Prostate gland (tissue), 2 donors: Measurements from ENCODE around the gene UBL7. TPM values are rescaled to one million over a fixed set of nuclear protein-coding genes. Genes with fewer than 3 reads are reported as not detected.

ENCODE experiments used
- DNase-seq: peaks from one replicate; pipeline ENCODE4 v3.0.0-alpha.2; 2019; ENCODE audit warnings: low spot score
- H3K27ac ChIP-seq, 2 donors: fragments of 200-600 bp; sonication (generic); 2 replicates each; pipeline ENCODE4 v1.5.1; 2017 to 2019
- H3K27me3 ChIP-seq: fragments of 200-600 bp; sonication (generic); replicated peaks from 2 replicates; pipeline ENCODE4 v1.5.1; 2019; ENCODE audit not compliant: insufficient read depth
- H3K36me3 ChIP-seq, 2 donors: fragments of 200-600 bp; sonication (generic); 1 replicate in 1 of 2; 2 replicates in 1 of 2; pipeline versions ENCODE4 v1.5.1 to v1.8.1; 2017 to 2019
- H3K4me1 ChIP-seq: fragments of 200-600 bp; sonication (generic); replicated peaks from 2 replicates; pipeline ENCODE4 v1.5.1; 2019
- H3K4me3 ChIP-seq, 2 donors: fragments of 200-600 bp; sonication (generic); 2 replicates each; pipeline ENCODE4 v1.5.1; 2017 to 2019
- H3K9me3 ChIP-seq: fragments of 200-600 bp; sonication (generic); 2 replicates; pipeline ENCODE4 v1.5.1; 2017
- CTCF ChIP-seq, 4 experiments: fragments of 200-600 bp in 2 of 4; fragments of 450-650 bp in 2 of 4; sonication (generic) in 2 of 4; IDR thresholded peaks; 1 replicate in 3 of 4; 2 replicates in 1 of 4; pipeline ENCODE4 v1.5.1; 2016 to 2019; ENCODE audit warnings: antibody characterized with exemption in 4 of 4, mild to moderate bottlenecking in 2 of 4, moderate library complexity in 2 of 4
- POLR2A ChIP-seq: fragments of 450-650 bp; IDR thresholded peaks from one replicate; pipeline ENCODE4 v1.6.1; 2016; ENCODE audit warnings: antibody characterized with exemption, mild to moderate bottlenecking
- POLR2AphosphoS5 ChIP-seq: sonication (generic); formaldehyde crosslinking; IDR thresholded peaks from one replicate; pipeline ENCODE4 v1.6.1; 2017; ENCODE audit warnings: antibody characterized with exemption
- WGBS: methylation state at CpG from one replicate; pipeline ENCODE4 v1.1.5; 2018; 5-methylcytosine and 5-hydroxymethylcytosine counted together
- intact Hi-C: fragments of 100-400 bp; cut with DNase I; formaldehyde crosslinking; loops from one replicate; pipeline ENCODE4 v1.14.2; 2022
- total RNA-seq, 2 donors: library from RNA; depleted of rRNA; stranded (reverse); fragments of >200 nt; gene quantifications; one replicate each; pipeline ENCODE4 v1.1.0, GENCODE V29; 2016

UBL7 gene, protein sequence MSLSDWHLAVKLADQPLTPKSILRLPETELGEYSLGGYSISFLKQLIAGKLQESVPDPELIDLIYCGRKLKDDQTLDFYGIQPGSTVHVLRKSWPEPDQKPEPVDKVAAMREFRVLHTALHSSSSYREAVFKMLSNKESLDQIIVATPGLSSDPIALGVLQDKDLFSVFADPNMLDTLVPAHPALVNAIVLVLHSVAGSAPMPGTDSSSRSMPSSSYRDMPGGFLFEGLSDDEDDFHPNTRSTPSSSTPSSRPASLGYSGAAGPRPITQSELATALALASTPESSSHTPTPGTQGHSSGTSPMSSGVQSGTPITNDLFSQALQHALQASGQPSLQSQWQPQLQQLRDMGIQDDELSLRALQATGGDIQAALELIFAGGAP
- total RNA-seq = 10 to 100 TPM; 83.1 to 85.2 TPM

- Histone ChIP-seq H3K4me1 (no peaks in the 10 kb centered on the region), H3K27me3 (no peaks in the 10 kb centered on the region), H3K27ac (peak within 1 kb of the TSS; percentile 73 to 82), H3K36me3 (no peaks in the 10 kb centered on the region), H3K4me3 (peak within 1 kb of the TSS; percentile 55 to 60), H3K9me3 (no peaks in the 10 kb centered on the region)
- DNase-seq = peak; percentile 98
- TF ChIP-seq CTCF (IDR thresholded peaks at IDR 0.05) (peak in 3 of 4 experiments; percentile 25 to 47 (median 39)), POLR2A (peak; percentile 87), POLR2AphosphoS5 (peak; percentile 99)
- intact Hi-C loops = loop anchor here (5.0 kb wide), 2 partner anchors 81 to 156 kb away; partner anchors contain the start of genes ARID3B and CLK3
- WGBS = 1% methylated on average over 54 of the region's 54 CpGs
Observed at GRCh38 chr15:74460871-74461846, at the start of gene UBL7. Gene UBL7, minus strand, starts transcription at chr15:74461160. Its CDS starts 2,293 bp downstream, at chr15:74458867.

- Histone ChIP-seq H3K4me1 (no peaks in the 10 kb centered on the region), H3K36me3 (no peaks in the 10 kb centered on the region), H3K27me3 (no peaks in the 10 kb centered on the region), H3K27ac (no peak overlapping the region), H3K9me3 (no peaks in the 10 kb centered on the region), H3K4me3 (no peak overlapping the region)
- TF ChIP-seq CTCF (IDR thresholded peaks at IDR 0.05) (no peak), POLR2A (no peak), POLR2AphosphoS5 (no peak)
- WGBS = 95% methylated on average over 4 of the region's 4 CpGs
- intact Hi-C loops = no loop called here
- no peak for DNase-seq
Observed at GRCh38 chr15:74506515-74506840, 45.5 kb upstream of the UBL7 start.

- H3K9me3 ChIP-seq = no peaks in the 10 kb centered on the region
- H3K27me3 ChIP-seq = no peaks in the 10 kb centered on the region
- no peaks in the 10 kb centered on the region for H3K4me1 ChIP-seq
- no peak for DNase-seq
- H3K4me3 ChIP-seq = no peak overlapping the region
- intact Hi-C loops = no loop called here
- 89% methylated on average over 6 of the region's 6 CpGs for WGBS
- TF ChIP-seq POLR2AphosphoS5 = no peak
- TF ChIP-seq CTCF (IDR thresholded peaks at IDR 0.05) = no peak
- TF ChIP-seq POLR2A = no peak
- H3K36me3 ChIP-seq = no peaks in the 10 kb centered on the region
- H3K27ac ChIP-seq = no peak overlapping the region
Observed at GRCh38 chr15:74505837-74506514, 45.0 kb upstream of the UBL7 start.

GRCh38 chr15:74504836-74505235 is 43.9 kb upstream of the UBL7 start:
- intact Hi-C loops = no loop called here
- Histone ChIP-seq H3K4me1 (no peaks in the 10 kb centered on the region), H3K27me3 (no peaks in the 10 kb centered on the region), H3K4me3 (no peak overlapping the region), H3K36me3 (no peaks in the 10 kb centered on the region), H3K27ac (no peak overlapping the region), H3K9me3 (no peaks in the 10 kb centered on the region)
- TF ChIP-seq POLR2AphosphoS5 = no peak
- no peak for TF ChIP-seq CTCF (IDR thresholded peaks at IDR 0.05)
- TF ChIP-seq POLR2A = no peak
- DNase-seq = no peak
- 97% methylated on average over 4 of the region's 4 CpGs for WGBS
